GM12878 (cell line): ENCODE results near the gene CCDC181. TPM values are rescaled to one million over a fixed set of nuclear protein-coding genes. Genes with fewer than 3 reads are reported as not detected.
A peak's percentile ranks its signal among the peaks of the same experiment; 100 is the strongest.

Experiments
- ATAC-seq: fragments of 200-7000 bp; cut with Tn5 transposase; 3 replicates; pipeline ENCODE4 v1.9.1; 2020; ENCODE audit warnings: mild to moderate bottlenecking, moderate library complexity
- BruUV-seq: library from RNA; stranded (reverse); fragments of 400-500 nt; replicated peaks from 2 replicates; lab custom pipeline; 2021; lab: Mats Ljungman, UMichigan
- CTCF ChIA-PET: fragments of 300-600 bp; sonication (Branson Sonifier 250); formaldehyde crosslinking; extraction: SDS; loops from one replicate; lab custom pipeline; 2021; ENCODE audit warnings: inconsistent platforms; lab: Yijun Ruan, JAX
- POLR2A ChIA-PET: fragments of 350-600 bp; formaldehyde crosslinking; extraction: SDS; loops from one replicate; lab custom pipeline; 2021; ENCODE audit warnings: inconsistent platforms; lab: Charles Lee
- RAD21 ChIA-PET: fragments of 300-600 bp; sonication (Branson Sonifier 250); formaldehyde crosslinking; loops from one replicate; lab custom pipeline; 2023; ENCODE audit warnings: antibody characterized with exemption; ENCODE audit not compliant: unreplicated experiment; lab: Charles Lee
- SMC1A ChIA-PET: fragments of 300-600 bp; sonication (Branson Sonifier 250); formaldehyde crosslinking; loops from one replicate; lab custom pipeline; 2023; ENCODE audit not compliant: unreplicated experiment, uncharacterized antibody; lab: Charles Lee
- DNase-seq: peaks from one replicate; pipeline ENCODE4 v3.0.0-alpha.2; 2011; ENCODE audit warnings: low read depth, low spot score
- FAIRE-seq: peaks from 3 replicates; lab custom pipeline; 2011; peaks lifted over from hg19 to GRCh38; lab: Jason Lieb, UNC
- H2AFZ ChIP-seq: 2 replicates; pipeline ENCODE4 v1.6.0; 2011; ENCODE audit warnings: low read depth, low read length, control low read depth; ENCODE audit not compliant: control insufficient read depth
- H3K27ac ChIP-seq: 2 replicates; pipeline ENCODE4 v1.5.1; 2011; ENCODE audit warnings: control low read depth; ENCODE audit not compliant: control insufficient read depth, insufficient read depth
- H3K27me3 ChIP-seq, 2 experiments: replicated peaks in 1 of 2; 2 replicates each; pipeline versions ENCODE4 v1.6.0 to v1.6.1; 2011; ENCODE audit warnings: low read length in 1 of 2; ENCODE audit not compliant: control insufficient read depth in 2 of 2, insufficient read depth in 2 of 2
- H3K36me3 ChIP-seq, 2 experiments: 2 replicates each; pipeline ENCODE4 v1.5.1; 2011; ENCODE audit warnings: low read length in 1 of 2; ENCODE audit not compliant: control insufficient read depth in 2 of 2, insufficient read depth in 2 of 2
- H3K4me1 ChIP-seq: 2 replicates; pipeline ENCODE4 v1.6.1; 2011; ENCODE audit warnings: mild to moderate bottlenecking, low read length, moderate library complexity, mixed read lengths; ENCODE audit not compliant: control insufficient read depth, insufficient read depth
- H3K4me2 ChIP-seq: 2 replicates; pipeline ENCODE4 v1.6.0; 2011; ENCODE audit warnings: control low read depth; ENCODE audit not compliant: control insufficient read depth, insufficient read depth
- H3K4me3 ChIP-seq: fragments of 200-600 bp; sonication (generic); 2 replicates; pipeline ENCODE4 v1.5.1; 2016
- H3K79me2 ChIP-seq: 2 replicates; pipeline ENCODE4 v1.6.0; 2011; ENCODE audit warnings: low read length; ENCODE audit not compliant: control insufficient read depth, insufficient read depth
- H3K9ac ChIP-seq: 2 replicates; pipeline ENCODE4 v1.8.0; 2011; ENCODE audit warnings: low read length, control low read depth, mixed read lengths; ENCODE audit not compliant: control insufficient read depth, insufficient read depth
- H3K9me3 ChIP-seq: replicated peaks from 3 replicates; pipeline ENCODE4 v1.5.1; 2011; ENCODE audit warnings: mild to moderate bottlenecking, low read length; ENCODE audit not compliant: control insufficient read depth, insufficient read depth
- H4K20me1 ChIP-seq: 2 replicates; pipeline ENCODE4 v1.6.0; 2011; ENCODE audit not compliant: control insufficient read depth, insufficient read depth
- ATF7 ChIP-seq: fragments of 450-650 bp; IDR thresholded peaks from 2 replicates; pipeline ENCODE4 v1.6.1; 2016; ENCODE audit warnings: low read depth, mild to moderate bottlenecking
- DPF2 ChIP-seq: fragments of 450-650 bp; IDR thresholded peaks from 2 replicates; pipeline ENCODE4 v1.6.1; 2017; ENCODE audit warnings: mild to moderate bottlenecking
- E2F8 ChIP-seq: fragments of 450-650 bp; IDR thresholded peaks from 2 replicates; pipeline ENCODE4 v1.6.1; 2018; ENCODE audit warnings: mild to moderate bottlenecking, low read depth, moderate library complexity; ENCODE audit not compliant: partially characterized antibody
- GABPA ChIP-seq: IDR thresholded peaks from 2 replicates; pipeline ENCODE4 v1.6.1; 2014; ENCODE audit warnings: antibody characterized with exemption, low read depth, mild to moderate bottlenecking, inconsistent platforms
- JUND ChIP-seq: IDR thresholded peaks from 2 replicates; pipeline ENCODE4 v1.6.1; 2012; ENCODE audit warnings: low read depth, mild to moderate bottlenecking, low read length, improper control_type of control experiment, moderate library complexity
- PAX5 ChIP-seq: IDR thresholded peaks from 2 replicates; pipeline ENCODE4 v1.6.1; 2011; ENCODE audit warnings: low read depth, low read length, borderline replicate concordance
- SMARCA5 ChIP-seq: fragments of 450-650 bp; IDR thresholded peaks from 2 replicates; pipeline ENCODE4 v1.6.1; 2017; ENCODE audit warnings: mild to moderate bottlenecking
- SREBF1 ChIP-seq: IDR thresholded peaks from 2 replicates; pipeline ENCODE4 v1.6.1; 2012; ENCODE audit warnings: mild to moderate bottlenecking, low read length
- STAT3 ChIP-seq: IDR thresholded peaks from 2 replicates; pipeline ENCODE4 v1.6.1; 2011; ENCODE audit warnings: low read depth, low read length, improper control_type of control experiment
- TCF7 ChIP-seq: IDR thresholded peaks from 2 replicates; pipeline ENCODE4 v1.6.1; 2014; ENCODE audit warnings: antibody characterized with exemption, borderline replicate concordance
- ZBTB4 ChIP-seq: fragments of 450-650 bp; formaldehyde crosslinking; IDR thresholded peaks from 2 replicates; pipeline ENCODE4 v1.4.0; 2022; ENCODE audit warnings: mild to moderate bottlenecking, moderate library complexity
- ZNF274 ChIP-seq: IDR thresholded peaks from one replicate; pipeline ENCODE4 v1.8.0; 2011; ENCODE audit not compliant: insufficient read length, insufficient read depth
- ZNF384 ChIP-seq: IDR thresholded peaks from 2 replicates; pipeline ENCODE4 v1.6.1; 2012; ENCODE audit warnings: low read depth, mild to moderate bottlenecking, low read length, improper control_type of control experiment, borderline replicate concordance
- WGBS: methylation state at CpG from one replicate; pipeline ENCODE4 v1.1.6; 2016; ENCODE audit warnings: low lambda C conversion rate; ENCODE audit not compliant: insufficient replicate concordance, insufficient coverage; ENCODE audit errors: missing lambda C conversion rate; 5-methylcytosine and 5-hydroxymethylcytosine counted together
- in situ Hi-C: fragments of 300-500 bp; cut with MboI; formaldehyde crosslinking; loops from 9 replicates; pipeline ENCODE4 v1.14.3; 2018; ENCODE audit warnings: mixed read lengths
- intact Hi-C: fragments of 100-400 bp; cut with micrococcal nuclease; formaldehyde crosslinking; loops from one replicate; pipeline ENCODE4 v1.14.2; 2022; ENCODE audit not compliant: unreplicated experiment
- polyA plus RNA-seq, 11 experiments: library from polyadenylated mRNA; depleted of rRNA in 4 of 11; unstranded in 6 of 11; stranded (reverse) in 5 of 11; fragments of >200 nt; fragmentation: Nextera tagmentation in 4 of 11; fragmentation: Illumina TruSeq in 1 of 11; extraction: Ambion mirVana in 4 of 11; extraction: Trizol in 1 of 11; gene quantifications; 1 replicate in 1 of 11; 2 replicates in 10 of 11; pipeline versions ENCODE4 v1.2.1 to v1.2.3, GENCODE V29; 2011 to 2016; ENCODE audit warnings: inconsistent platforms in 2 of 11, missing spikeins in 2 of 11, low read depth in 1 of 11
- total RNA-seq, 4 experiments: library from RNA; depleted of rRNA in 3 of 4; stranded (reverse); fragments of >200 nt in 3 of 4; fragmentation: Illumina TruSeq in 1 of 4; extraction: Trizol in 1 of 4; gene quantifications; 2 replicates each; pipeline versions ENCODE4 v1.2.1 to v1.2.3, GENCODE V29; 2013 to 2021
- TF ChIP-seq, protein P1 (sequence below): IDR thresholded peaks from 2 replicates; pipeline ENCODE4 v1.6.1; 2011; ENCODE audit warnings: borderline replicate concordance, low read depth, mild to moderate bottlenecking, moderate library complexity, mixed read lengths, low read length; ENCODE audit not compliant: insufficient read depth; ENCODE audit errors: extremely low read length
- TF ChIP-seq, protein P2 (sequence below): IDR thresholded peaks from 2 replicates; pipeline ENCODE4 v1.6.1; 2011; ENCODE audit warnings: low read depth, low read length, improper control_type of control experiment, borderline replicate concordance

Gene CCDC181
- total and polyA plus RNA-seq, 10 of the 15 experiments (the other 5 are each of a cell fraction or from before 2014, with no cell fraction given) = not detected

DNA sequence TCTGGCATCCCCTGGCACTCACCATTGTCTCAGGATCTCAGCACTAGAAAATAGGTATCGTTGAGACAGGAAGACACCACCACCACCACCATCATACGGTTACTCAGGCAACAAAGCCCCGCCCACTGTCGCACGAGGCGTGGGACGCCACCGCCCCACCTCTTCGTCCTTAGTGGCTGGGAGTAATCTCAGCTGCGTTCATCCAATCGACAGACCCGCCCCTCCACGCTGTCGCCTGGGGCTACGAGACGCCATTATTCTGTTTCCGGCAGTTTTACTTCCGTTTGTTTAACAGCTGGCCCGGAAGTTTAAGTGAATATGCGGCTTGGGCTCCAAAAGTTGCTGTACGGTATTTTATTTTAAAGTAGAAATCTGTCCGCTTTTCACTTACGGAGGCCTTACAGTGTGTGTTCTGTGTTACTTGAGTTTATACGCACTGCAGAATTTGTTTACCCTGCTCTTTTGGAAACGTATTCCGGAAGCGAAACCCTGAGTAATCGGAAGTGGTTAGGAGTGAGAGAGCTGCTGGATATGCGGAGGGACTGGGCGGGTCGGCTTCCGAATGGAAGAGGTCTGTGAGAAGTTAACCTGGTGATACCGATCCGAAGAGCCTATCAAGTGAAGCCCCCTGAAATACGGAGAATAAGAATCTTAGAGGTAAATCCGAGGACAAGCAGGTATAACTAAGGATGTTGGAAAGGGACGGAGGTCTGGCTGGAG is 59.4 kb downstream of the CCDC181 start, which contains the start of the genes BLZF1 and NME7:
TSS of gene BLZF1 (plus strand) at position 510 of the 720 bp plus-strand sequence. CDS start 1,328 bp downstream, outside the sequence.
TSS of gene NME7 (minus strand) at position 112 of the 720 bp plus-strand sequence. CDS start at position 25, 87 bp downstream.
- CTCF ChIA-PET = interaction anchor here (0.6 to 2.0 kb wide), 7 partner anchors 10 to 1025 kb away, joined by 3 to 9 read pairs (median 5); no protein-coding TSS in a partner anchor
- H3K27me3 ChIP-seq = no peaks in the 10 kb centered on the region
- peak within 1 kb of the TSS; percentile 93 for H3K4me3 ChIP-seq
- POLR2A ChIA-PET = no interaction called here
- no peaks in the 10 kb centered on the region for H4K20me1 ChIP-seq
- peaks cover 10% of the 10 kb centered on the region for H3K79me2 ChIP-seq
- FAIRE-seq (peak; percentile 94), DNase-seq (peak; percentile 94), ATAC-seq (peak; percentile 98)
- H3K9me3 ChIP-seq = no peaks in the 10 kb centered on the region; the same call in 2 of the 3 replicates
- RAD21 ChIA-PET = interaction anchor here (1.0 to 2.2 kb wide), 3 partner anchors 10 to 764 kb away, joined by 3 to 8 read pairs (median 4); no protein-coding TSS in a partner anchor
- WGBS = 2% methylated on average over 37 of the region's 37 CpGs
- peak within 1 kb of the TSS; percentile 11 for H3K27ac ChIP-seq
- peaks cover 4% of the 10 kb centered on the region; the same call in 1 of the 2 replicates for H3K4me1 ChIP-seq
- no TSS peak for BruUV-seq
- in situ Hi-C loops = no loop called here
- SMC1A ChIA-PET = interaction anchor here (0.9 to 2.7 kb wide), 15 partner anchors 8 to 1025 kb away, joined by 3 to 9 read pairs (median 3); partner anchors contain the start of gene SLC19A2
- H3K9ac ChIP-seq = peak within 1 kb of the TSS; percentile 73
- peak within 1 kb of the TSS; percentile 83 for H3K4me2 ChIP-seq
- peaks cover 0 to 7% of the 10 kb centered on the region in 2 experiments; a peak in 1 of 4 replicates for H3K36me3 ChIP-seq
- H2AFZ ChIP-seq = peak within 1 kb of the TSS; percentile 95
- intact Hi-C loops = loop anchor here (2.0 to 5.0 kb wide), 2 partner anchors 119 to 179 kb away; no protein-coding TSS in a partner anchor
- TF ChIP-seq DPF2 (0 out of 2 replicates have a peak, but pooled peaks have one; percentile 26), ZBTB4 (no peak), STAT3 (no peak), ATF7 (peak; percentile 86), GABPA (peak; percentile 99), SREBF1 (0 out of 2 replicates have a peak, but pooled peaks have one; percentile 39), ZNF274 (no peak), TCF7 (no peak), ZNF384 (no peak), PAX5 (no peak), JUND (no peak), E2F8 (peak; percentile 93), SMARCA5 (no peak)
- TF ChIP-seq, protein P1, sequence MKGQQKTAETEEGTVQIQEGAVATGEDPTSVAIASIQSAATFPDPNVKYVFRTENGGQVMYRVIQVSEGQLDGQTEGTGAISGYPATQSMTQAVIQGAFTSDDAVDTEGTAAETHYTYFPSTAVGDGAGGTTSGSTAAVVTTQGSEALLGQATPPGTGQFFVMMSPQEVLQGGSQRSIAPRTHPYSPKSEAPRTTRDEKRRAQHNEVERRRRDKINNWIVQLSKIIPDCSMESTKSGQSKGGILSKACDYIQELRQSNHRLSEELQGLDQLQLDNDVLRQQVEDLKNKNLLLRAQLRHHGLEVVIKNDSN = no peak
- TF ChIP-seq, protein P2, sequence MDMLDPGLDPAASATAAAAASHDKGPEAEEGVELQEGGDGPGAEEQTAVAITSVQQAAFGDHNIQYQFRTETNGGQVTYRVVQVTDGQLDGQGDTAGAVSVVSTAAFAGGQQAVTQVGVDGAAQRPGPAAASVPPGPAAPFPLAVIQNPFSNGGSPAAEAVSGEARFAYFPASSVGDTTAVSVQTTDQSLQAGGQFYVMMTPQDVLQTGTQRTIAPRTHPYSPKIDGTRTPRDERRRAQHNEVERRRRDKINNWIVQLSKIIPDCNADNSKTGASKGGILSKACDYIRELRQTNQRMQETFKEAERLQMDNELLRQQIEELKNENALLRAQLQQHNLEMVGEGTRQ = no peak
